Panc1 (cell line): ENCODE measurements around the gene RAPGEF1. TPM values are rescaled to one million over a fixed set of nuclear protein-coding genes. Genes with fewer than 3 reads are reported as not detected.

Experiments used
- ATAC-seq: fragments of 200-7000 bp; cut with Tn5 transposase; 2 replicates; pipeline ENCODE4 v1.9.1; 2020; ENCODE audit warnings: mild to moderate bottlenecking, moderate library complexity
- BruUV-seq: library from RNA; stranded (reverse); fragments of 400-500 nt; replicated peaks from 2 replicates; lab custom pipeline; 2021; lab: Mats Ljungman, UMichigan
- CTCF ChIA-PET: fragments of 300-600 bp; sonication (Branson Sonifier 250); formaldehyde crosslinking; loops from one replicate; lab custom pipeline; 2022; ENCODE audit warnings: antibody characterized with exemption; lab: Charles Lee
- POLR2A ChIA-PET: fragments of 300-600 bp; sonication (Branson Sonifier 250); formaldehyde crosslinking; loops from one replicate; lab custom pipeline; 2022; ENCODE audit warnings: antibody characterized with exemption; lab: Charles Lee
- DNase-seq: peaks from one replicate; pipeline ENCODE4 v3.0.0-alpha.2; 2010; ENCODE audit warnings: low read depth, low spot score
- H3K27ac ChIP-seq: 2 replicates; pipeline ENCODE4 v1.5.1; 2011; ENCODE audit warnings: mild to moderate bottlenecking, low read length, inconsistent platforms
- H3K27me3 ChIP-seq: fragments of 200-500 bp; sonication (Bioruptor generic); 2 replicates; pipeline ENCODE4 v1.6.0; 2014; ENCODE audit warnings: low read length, inconsistent platforms; ENCODE audit not compliant: control insufficient read depth, insufficient read depth
- H3K36me3 ChIP-seq: fragments of 200-500 bp; sonication (Bioruptor generic); 2 replicates; pipeline ENCODE4 v1.5.1; 2014; ENCODE audit warnings: inconsistent platforms, mild to moderate bottlenecking, low read length, moderate library complexity; ENCODE audit not compliant: control insufficient read depth, insufficient read depth
- H3K4me1 ChIP-seq: 2 replicates; pipeline ENCODE4 v1.5.1; 2011; ENCODE audit warnings: inconsistent platforms, mild to moderate bottlenecking, low read length, moderate library complexity; ENCODE audit not compliant: control insufficient read depth, insufficient read depth
- H3K4me3 ChIP-seq, 2 experiments: 2 replicates each; pipeline ENCODE4 v1.5.1; 2011 to 2012; ENCODE audit warnings: low read depth in 2 of 2, low read length in 2 of 2, mild to moderate bottlenecking in 2 of 2, inconsistent platforms in 1 of 2, moderate library complexity in 1 of 2
- H3K9me3 ChIP-seq: fragments of 200-500 bp; sonication (Bioruptor generic); 2 replicates; pipeline ENCODE4 v1.5.1; 2014; ENCODE audit warnings: low read depth, mild to moderate bottlenecking, inconsistent platforms, low read length, moderate library complexity; ENCODE audit not compliant: control insufficient read depth, insufficient read depth
- CTCF ChIP-seq: fragments of 450-650 bp; IDR thresholded peaks from 2 replicates; pipeline ENCODE4 v1.5.1; 2017; ENCODE audit warnings: mild to moderate bottlenecking
- POLR2AphosphoS5 ChIP-seq: IDR thresholded peaks from 2 replicates; pipeline ENCODE4 v1.6.1; 2012; ENCODE audit warnings: mild to moderate bottlenecking, low read depth, low read length, moderate library complexity
- REST ChIP-seq, 2 experiments: IDR thresholded peaks; 2 replicates each; pipeline ENCODE4 v1.6.1; 2011 to 2012; ENCODE audit warnings: low read depth in 2 of 2, control low read depth in 1 of 2, low read length in 1 of 2, mild to moderate bottlenecking in 1 of 2, moderate library complexity in 1 of 2; ENCODE audit not compliant: insufficient read depth in 1 of 2
- SIN3A ChIP-seq: IDR thresholded peaks from 2 replicates; pipeline ENCODE4 v1.6.1; 2012; ENCODE audit warnings: low read depth, mild to moderate bottlenecking, low read length, moderate library complexity, borderline replicate concordance; ENCODE audit not compliant: insufficient read depth
- TCF7L2 ChIP-seq: IDR thresholded peaks from 2 replicates; pipeline ENCODE4 v1.6.1; 2011; ENCODE audit warnings: mild to moderate bottlenecking, low read depth, low read length, inconsistent platforms
- in situ Hi-C: cut with HindIII; loops from 2 replicates; pipeline ENCODE4 v1.10.0; 2016; ENCODE audit warnings: low sequenced_read_pairs, low pct_unique_long_range_greater_than_20kb
- intact Hi-C: fragments of 100-400 bp; cut with micrococcal nuclease; formaldehyde crosslinking; loops from one replicate; pipeline ENCODE4 v1.10.0; 2022; ENCODE audit not compliant: unreplicated experiment
- total RNA-seq: library from RNA; stranded (reverse); gene quantifications from one replicate; pipeline ENCODE4 v1.2.1, GENCODE V29; 2021; ENCODE audit not compliant: unreplicated experiment

Gene RAPGEF1
- total RNA-seq, 1 experiment from 2014 or later = 86.8 TPM

- no TSS peak for BruUV-seq
- TF ChIP-seq SIN3A = no peak
- TF ChIP-seq POLR2AphosphoS5 = no peak
- TF ChIP-seq REST (IDR thresholded peaks at IDR 0.05; ENCODE audit: insufficient read depth in 1 of 2, low read depth in 2 of 2, low read length in 1 of 2) = no peak
- no peak for TF ChIP-seq CTCF
- TF ChIP-seq TCF7L2 = no peak
- CTCF ChIA-PET = interaction anchor here (0.6 to 0.7 kb wide), 2 partner anchors 13 to 214 kb away, joined by 3 to 4 read pairs; no protein-coding TSS in a partner anchor
- H3K36me3 ChIP-seq = no peaks in the 10 kb centered on the region
- intact Hi-C loops (no loop called here), in situ Hi-C loops (no loop called here)
- peak overlapping the region; percentile 30 to 43 for H3K4me3 ChIP-seq
- ATAC-seq (peak; percentile 80), DNase-seq (no peak)
- H3K27ac ChIP-seq = no peak overlapping the region
- no peaks in the 10 kb centered on the region for H3K9me3 ChIP-seq
- H3K4me1 ChIP-seq = no peaks in the 10 kb centered on the region
- no peaks in the 10 kb centered on the region for H3K27me3 ChIP-seq
- POLR2A ChIA-PET = interaction anchor here (0.6 kb wide), 1 partner anchor 276 kb away, joined by 8 read pairs; no protein-coding TSS in a partner anchor
These were observed 193.4 kb downstream of the RAPGEF1 start for GRCh38 chr9:131546336-131547084.

GRCh38 chr9:131545786-131546335 lies 194.0 kb downstream of the RAPGEF1 start:
- intact Hi-C loops (no loop called here), in situ Hi-C loops (no loop called here)
- no peaks in the 10 kb centered on the region for H3K4me1 ChIP-seq
- no TSS peak for BruUV-seq
- no peaks in the 10 kb centered on the region for H3K27me3 ChIP-seq
- POLR2A ChIA-PET = no interaction called here
- CTCF ChIA-PET = interaction anchor here (0.7 kb wide), 1 partner anchor 214 kb away, joined by 4 read pairs; no protein-coding TSS in a partner anchor
- peak; percentile 70 for ATAC-seq
- DNase-seq = no peak
- H3K36me3 ChIP-seq = no peaks in the 10 kb centered on the region
- TF ChIP-seq REST (IDR thresholded peaks at IDR 0.05; ENCODE audit: insufficient read depth in 1 of 2, low read depth in 2 of 2, low read length in 1 of 2) (no peak), TCF7L2 (no peak), CTCF (no peak), POLR2AphosphoS5 (no peak), SIN3A (no peak)
- no peaks in the 10 kb centered on the region for H3K9me3 ChIP-seq
- peak overlapping the region; percentile 30 to 34 for H3K4me3 ChIP-seq
- no peak overlapping the region for H3K27ac ChIP-seq
